HG03108 (cell line): ENCODE data around the gene MBD3L2.
A peak's percentile ranks its signal among the peaks of the same experiment; 100 is the strongest.
"Not testable (repeated sequence)": the region's sequence is repeated elsewhere in the genome, so short reads cannot be mapped to it uniquely, and the experiment has no call there.

Source experiments
- ATAC-seq: cut with Tn5 transposase; IDR thresholded peaks from one replicate; pipeline ENCODE4 v1.9.1; 2021; ENCODE audit warnings: moderate library complexity; ENCODE audit not compliant: unreplicated experiment

Gene MBD3L2

GRCh38 chr19:7059977-7060376, 10.9 kb downstream of the MBD3L2 start:
- not testable (repeated sequence) for ATAC-seq

- no peak for ATAC-seq
These were observed 14.2 kb downstream of the MBD3L2 start for GRCh38 chr19:7063339-7063738.

GRCh38 chr19:7063764-7064418, 14.8 kb downstream of the MBD3L2 start:
- no peak for ATAC-seq

GRCh38 chr19:7067122-7067521, 18.0 kb downstream of the MBD3L2 start:
- not testable (repeated sequence) for ATAC-seq

GRCh38 chr19:7067716-7068115, 18.6 kb downstream of the MBD3L2 start:
- no peak for ATAC-seq

- ATAC-seq: no peak
These were observed 19.5 kb downstream of the MBD3L2 start for GRCh38 chr19:7068599-7068998.

GRCh38 chr19:7069042-7069903, 20.2 kb downstream of the MBD3L2 start, which contains the start of gene ZNF557:
Gene ZNF557, plus strand, starts transcription at chr19:7069703. Its CDS starts 5,372 bp downstream, at chr19:7075075.
- ATAC-seq: peak; percentile 94

- ATAC-seq: no peak
These were observed 20.7 kb downstream of the MBD3L2 start for GRCh38 chr19:7069904-7070226.

- no peak for ATAC-seq
These were observed 23.4 kb downstream of the MBD3L2 start for GRCh38 chr19:7072541-7072940.

- no peak for ATAC-seq
These were observed 25.7 kb downstream of the MBD3L2 start for GRCh38 chr19:7074705-7075282.

GRCh38 chr19:7076151-7076550, 27.0 kb downstream of the MBD3L2 start:
- ATAC-seq: no peak

GRCh38 chr19:7078008-7078407, 28.9 kb downstream of the MBD3L2 start:
- ATAC-seq: no peak

GRCh38 chr19:7083076-7083956, 34.2 kb downstream of the MBD3L2 start:
- no peak for ATAC-seq

GRCh38 chr19:7088999-7089398, 39.9 kb downstream of the MBD3L2 start:
- ATAC-seq: no peak

- no peak for ATAC-seq
These were observed 49.0 kb downstream of the MBD3L2 start for GRCh38 chr19:7098096-7098495.

- ATAC-seq: peak; percentile 76
These were observed 49.8 kb downstream of the MBD3L2 start for GRCh38 chr19:7098701-7099596.

- no peak for ATAC-seq
These were observed 50.4 kb downstream of the MBD3L2 start for GRCh38 chr19:7099597-7099921.
